GM12878 (cell line): ENCODE results near the gene LIN28B. TPM values are rescaled to one million over a fixed set of nuclear protein-coding genes. Genes with fewer than 3 reads are reported as not detected.

Experiments used
- ATAC-seq: fragments of 200-7000 bp; cut with Tn5 transposase; 3 replicates; pipeline ENCODE4 v1.9.1; 2020; ENCODE audit warnings: mild to moderate bottlenecking, moderate library complexity
- BruUV-seq: library from RNA; stranded (reverse); fragments of 400-500 nt; replicated peaks from 2 replicates; lab custom pipeline; 2021; lab: Mats Ljungman, UMichigan
- CTCF ChIA-PET: fragments of 300-600 bp; sonication (Branson Sonifier 250); formaldehyde crosslinking; extraction: SDS; loops from one replicate; lab custom pipeline; 2021; ENCODE audit warnings: inconsistent platforms; lab: Yijun Ruan, JAX
- POLR2A ChIA-PET: fragments of 350-600 bp; formaldehyde crosslinking; extraction: SDS; loops from one replicate; lab custom pipeline; 2021; ENCODE audit warnings: inconsistent platforms; lab: Charles Lee
- RAD21 ChIA-PET: fragments of 300-600 bp; sonication (Branson Sonifier 250); formaldehyde crosslinking; loops from one replicate; lab custom pipeline; 2023; ENCODE audit warnings: antibody characterized with exemption; ENCODE audit not compliant: unreplicated experiment; lab: Charles Lee
- SMC1A ChIA-PET: fragments of 300-600 bp; sonication (Branson Sonifier 250); formaldehyde crosslinking; loops from one replicate; lab custom pipeline; 2023; ENCODE audit not compliant: unreplicated experiment, uncharacterized antibody; lab: Charles Lee
- DNase-seq: peaks from one replicate; pipeline ENCODE4 v3.0.0-alpha.2; 2011; ENCODE audit warnings: low read depth, low spot score
- FAIRE-seq: peaks from 3 replicates; lab custom pipeline; 2011; peaks lifted over from hg19 to GRCh38; lab: Jason Lieb, UNC
- H2AFZ ChIP-seq: 2 replicates; pipeline ENCODE4 v1.6.0; 2011; ENCODE audit warnings: low read depth, low read length, control low read depth; ENCODE audit not compliant: control insufficient read depth
- H3K27ac ChIP-seq: 2 replicates; pipeline ENCODE4 v1.5.1; 2011; ENCODE audit warnings: control low read depth; ENCODE audit not compliant: control insufficient read depth, insufficient read depth
- H3K27me3 ChIP-seq, 2 experiments: replicated peaks in 1 of 2; 2 replicates each; pipeline versions ENCODE4 v1.6.0 to v1.6.1; 2011; ENCODE audit warnings: low read length in 1 of 2; ENCODE audit not compliant: control insufficient read depth in 2 of 2, insufficient read depth in 2 of 2
- H3K36me3 ChIP-seq, 2 experiments: 2 replicates each; pipeline ENCODE4 v1.5.1; 2011; ENCODE audit warnings: low read length in 1 of 2; ENCODE audit not compliant: control insufficient read depth in 2 of 2, insufficient read depth in 2 of 2
- H3K4me1 ChIP-seq: 2 replicates; pipeline ENCODE4 v1.6.1; 2011; ENCODE audit warnings: mild to moderate bottlenecking, low read length, moderate library complexity, mixed read lengths; ENCODE audit not compliant: control insufficient read depth, insufficient read depth
- H3K4me2 ChIP-seq: 2 replicates; pipeline ENCODE4 v1.6.0; 2011; ENCODE audit warnings: control low read depth; ENCODE audit not compliant: control insufficient read depth, insufficient read depth
- H3K4me3 ChIP-seq: fragments of 200-600 bp; sonication (generic); 2 replicates; pipeline ENCODE4 v1.5.1; 2016
- H3K79me2 ChIP-seq: 2 replicates; pipeline ENCODE4 v1.6.0; 2011; ENCODE audit warnings: low read length; ENCODE audit not compliant: control insufficient read depth, insufficient read depth
- H3K9ac ChIP-seq: 2 replicates; pipeline ENCODE4 v1.8.0; 2011; ENCODE audit warnings: low read length, control low read depth, mixed read lengths; ENCODE audit not compliant: control insufficient read depth, insufficient read depth
- H3K9me3 ChIP-seq: replicated peaks from 3 replicates; pipeline ENCODE4 v1.5.1; 2011; ENCODE audit warnings: mild to moderate bottlenecking, low read length; ENCODE audit not compliant: control insufficient read depth, insufficient read depth
- H4K20me1 ChIP-seq: 2 replicates; pipeline ENCODE4 v1.6.0; 2011; ENCODE audit not compliant: control insufficient read depth, insufficient read depth
- IRF4 ChIP-seq: IDR thresholded peaks from 2 replicates; pipeline ENCODE4 v1.6.1; 2011; ENCODE audit warnings: low read depth, low read length
- MYB ChIP-seq: fragments of 150-350 bp; IDR thresholded peaks from 2 replicates; pipeline ENCODE4 v1.6.1; 2014; ENCODE audit warnings: mild to moderate bottlenecking, low read depth, low read length, borderline replicate concordance
- RELA ChIP-seq: fragments of 450-650 bp; IDR thresholded peaks from 2 replicates; pipeline ENCODE4 v1.8.0; 2014; ENCODE audit warnings: borderline replicate concordance; ENCODE audit not compliant: partially characterized antibody
- ZSCAN29 ChIP-seq: fragments of 450-650 bp; IDR thresholded peaks from 2 replicates; pipeline ENCODE4 v1.6.1; 2017; ENCODE audit warnings: mild to moderate bottlenecking, moderate library complexity
- in situ Hi-C: fragments of 300-500 bp; cut with MboI; formaldehyde crosslinking; loops from 9 replicates; pipeline ENCODE4 v1.14.3; 2018; ENCODE audit warnings: mixed read lengths
- intact Hi-C: fragments of 100-400 bp; cut with micrococcal nuclease; formaldehyde crosslinking; loops from one replicate; pipeline ENCODE4 v1.14.2; 2022; ENCODE audit not compliant: unreplicated experiment
- polyA plus RNA-seq, 11 experiments: library from polyadenylated mRNA; depleted of rRNA in 4 of 11; unstranded in 6 of 11; stranded (reverse) in 5 of 11; fragments of >200 nt; fragmentation: Nextera tagmentation in 4 of 11; fragmentation: Illumina TruSeq in 1 of 11; extraction: Ambion mirVana in 4 of 11; extraction: Trizol in 1 of 11; gene quantifications; 1 replicate in 1 of 11; 2 replicates in 10 of 11; pipeline versions ENCODE4 v1.2.1 to v1.2.3, GENCODE V29; 2011 to 2016; ENCODE audit warnings: inconsistent platforms in 2 of 11, missing spikeins in 2 of 11, low read depth in 1 of 11
- total RNA-seq, 4 experiments: library from RNA; depleted of rRNA in 3 of 4; stranded (reverse); fragments of >200 nt in 3 of 4; fragmentation: Illumina TruSeq in 1 of 4; extraction: Trizol in 1 of 4; gene quantifications; 2 replicates each; pipeline versions ENCODE4 v1.2.1 to v1.2.3, GENCODE V29; 2013 to 2021
- TF ChIP-seq, protein P1 (sequence below): IDR thresholded peaks from 2 replicates; pipeline ENCODE4 v1.6.1; 2012; ENCODE audit warnings: low read length, inconsistent platforms
- TF ChIP-seq, protein P2 (sequence below): IDR thresholded peaks from 2 replicates; pipeline ENCODE4 v1.6.1; 2011; ENCODE audit warnings: mild to moderate bottlenecking, low read depth, low read length, moderate library complexity; ENCODE audit not compliant: insufficient replicate concordance

The LIN28B gene
- total and polyA plus RNA-seq, 10 of the 15 experiments (the other 5 are each of a cell fraction or from before 2014, with no cell fraction given), result 0.01 to 2.4 (median 0.09) TPM; not detected in 6

- H3K79me2 ChIP-seq, result no peaks in the 10 kb centered on the region
- H3K9ac ChIP-seq, result no peak overlapping the region
- no peaks in the 10 kb centered on the region for H4K20me1 ChIP-seq
- H3K4me3 ChIP-seq, result no peak overlapping the region
- ChIA-PET CTCF (no interaction called here), SMC1A (interaction anchor here (0.7 kb wide), 1 partner anchor 15 kb away, joined by 4 read pairs; no protein-coding TSS in a partner anchor)
- intact Hi-C loops, result no loop called here
- ATAC-seq, result no peak
- H2AFZ ChIP-seq, result no peak overlapping the region
- no peak overlapping the region for H3K4me2 ChIP-seq
- TF ChIP-seq RELA (no peak), IRF4 (no peak), ZSCAN29 (no peak), MYB (no peak)
- TF ChIP-seq, protein P1, sequence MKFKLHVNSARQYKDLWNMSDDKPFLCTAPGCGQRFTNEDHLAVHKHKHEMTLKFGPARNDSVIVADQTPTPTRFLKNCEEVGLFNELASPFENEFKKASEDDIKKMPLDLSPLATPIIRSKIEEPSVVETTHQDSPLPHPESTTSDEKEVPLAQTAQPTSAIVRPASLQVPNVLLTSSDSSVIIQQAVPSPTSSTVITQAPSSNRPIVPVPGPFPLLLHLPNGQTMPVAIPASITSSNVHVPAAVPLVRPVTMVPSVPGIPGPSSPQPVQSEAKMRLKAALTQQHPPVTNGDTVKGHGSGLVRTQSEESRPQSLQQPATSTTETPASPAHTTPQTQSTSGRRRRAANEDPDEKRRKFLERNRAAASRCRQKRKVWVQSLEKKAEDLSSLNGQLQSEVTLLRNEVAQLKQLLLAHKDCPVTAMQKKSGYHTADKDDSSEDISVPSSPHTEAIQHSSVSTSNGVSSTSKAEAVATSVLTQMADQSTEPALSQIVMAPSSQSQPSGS, result no peak
- TF ChIP-seq, protein P2, sequence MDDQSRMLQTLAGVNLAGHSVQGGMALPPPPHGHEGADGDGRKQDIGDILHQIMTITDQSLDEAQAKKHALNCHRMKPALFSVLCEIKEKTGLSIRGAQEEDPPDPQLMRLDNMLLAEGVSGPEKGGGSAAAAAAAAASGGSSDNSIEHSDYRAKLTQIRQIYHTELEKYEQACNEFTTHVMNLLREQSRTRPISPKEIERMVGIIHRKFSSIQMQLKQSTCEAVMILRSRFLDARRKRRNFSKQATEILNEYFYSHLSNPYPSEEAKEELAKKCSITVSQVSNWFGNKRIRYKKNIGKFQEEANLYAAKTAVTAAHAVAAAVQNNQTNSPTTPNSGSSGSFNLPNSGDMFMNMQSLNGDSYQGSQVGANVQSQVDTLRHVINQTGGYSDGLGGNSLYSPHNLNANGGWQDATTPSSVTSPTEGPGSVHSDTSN, result no peak
- TF ChIP-seq, all 136 proteins: peak for 0
- no peaks in the 10 kb centered on the region for H3K27me3 ChIP-seq
- no peaks in the 10 kb centered on the region for H3K36me3 ChIP-seq
- ChIA-PET POLR2A (no interaction called here), RAD21 (interaction anchor here (0.6 kb wide), 1 partner anchor 31 kb away, joined by 5 read pairs; no protein-coding TSS in a partner anchor)
- no peaks in the 10 kb centered on the region for H3K9me3 ChIP-seq
- in situ Hi-C loops, result no loop called here
- FAIRE-seq, result no peak
- no peak for DNase-seq
- H3K4me1 ChIP-seq, result no peaks in the 10 kb centered on the region
- BruUV-seq, result no TSS peak
- H3K27ac ChIP-seq, result no peak overlapping the region
Observed at GRCh38 chr6:105058316-105058715, 101.4 kb downstream of the LIN28B start.
